Activated naive CD4-positive, alpha-beta T cell treated with anti-CD3 and anti-CD28 coated beads for 36 hours (primary cell): ENCODE measurements around the gene NDC1. TPM values are rescaled to one million over a fixed set of nuclear protein-coding genes. Genes with fewer than 3 reads are reported as not detected.

Experiments
- CTCF ChIA-PET: fragments of 350-600 bp; sonication (Branson Sonifier 250); formaldehyde crosslinking; loops from one replicate; lab custom pipeline; 2021; ENCODE audit warnings: antibody characterized with exemption; lab: Charles Lee
- DNase-seq: peaks from one replicate; pipeline ENCODE4 v3.0.0-alpha.2; 2020
- H3K27ac Mint-ChIP-seq: one replicate; pipeline ENCODE4 v1.8.0; 2021; ENCODE audit warnings: mild to moderate bottlenecking, mixed read lengths
- H3K27me3 Mint-ChIP-seq: one replicate; pipeline ENCODE4 v1.8.0; 2021; ENCODE audit warnings: low read depth, mixed read lengths
- H3K36me3 Mint-ChIP-seq: one replicate; pipeline ENCODE4 v1.8.0; 2021; ENCODE audit warnings: low read depth, mixed read lengths
- H3K4me1 Mint-ChIP-seq: one replicate; pipeline ENCODE4 v1.8.0; 2021; ENCODE audit warnings: low read depth, mixed read lengths
- H3K4me3 Mint-ChIP-seq: one replicate; pipeline ENCODE4 v1.8.0; 2021; ENCODE audit warnings: mild to moderate bottlenecking, moderate library complexity, mixed read lengths
- H3K9me3 Mint-ChIP-seq: one replicate; pipeline ENCODE4 v1.8.0; 2021; ENCODE audit warnings: mixed read lengths
- intact Hi-C: fragments of 100-400 bp; cut with micrococcal nuclease; formaldehyde crosslinking; loops from one replicate; pipeline ENCODE4 v1.15.1; 2023
- total RNA-seq, 2 experiments: library from RNA; stranded (reverse); gene quantifications; one replicate each; pipeline ENCODE4 v1.2.3, GENCODE V29; 2021

NDC1 gene
- total RNA-seq, 2 experiments from 2014 or later, result 25.9 to 27.9 TPM

DNA sequence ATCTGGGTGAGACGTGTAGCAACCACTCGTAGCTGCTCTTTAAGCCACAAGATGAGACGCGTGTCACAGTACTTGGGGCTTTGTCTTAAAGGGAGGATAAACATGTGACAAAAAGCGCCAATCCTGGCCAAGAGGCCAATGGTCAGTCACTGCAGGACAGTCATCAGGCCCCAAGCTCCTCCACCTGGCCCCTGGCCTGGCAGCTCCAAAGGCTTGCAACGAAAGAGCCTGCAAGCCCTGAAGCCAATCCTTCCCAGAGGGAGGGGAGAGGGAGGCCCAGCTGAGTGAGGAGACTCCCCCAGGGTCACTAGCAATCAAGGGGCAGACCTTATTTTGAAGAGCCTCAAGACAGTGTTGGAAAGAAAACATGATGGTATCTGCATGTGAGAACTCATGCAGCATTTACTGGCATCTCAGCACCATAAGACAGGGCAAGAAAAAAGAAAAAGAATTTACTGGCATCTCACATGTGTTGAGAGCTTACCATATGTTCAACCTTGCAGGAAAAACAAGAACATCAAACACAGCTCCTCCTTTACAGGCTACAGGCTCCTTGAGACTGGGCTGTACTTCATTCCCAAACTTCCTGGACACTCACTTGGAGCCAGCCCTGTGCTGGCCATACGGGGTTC is 110.5 kb downstream of the NDC1 start:
- no peak for DNase-seq
- CTCF ChIA-PET, result no interaction called here
- Mint-ChIP-seq H3K27me3 (no peaks in the 10 kb centered on the region), H3K27ac (no peak overlapping the region), H3K4me3 (no peak overlapping the region), H3K36me3 (no peaks in the 10 kb centered on the region), H3K4me1 (no peaks in the 10 kb centered on the region), H3K9me3 (no peaks in the 10 kb centered on the region)
- intact Hi-C loops, result no loop called here

DNA sequence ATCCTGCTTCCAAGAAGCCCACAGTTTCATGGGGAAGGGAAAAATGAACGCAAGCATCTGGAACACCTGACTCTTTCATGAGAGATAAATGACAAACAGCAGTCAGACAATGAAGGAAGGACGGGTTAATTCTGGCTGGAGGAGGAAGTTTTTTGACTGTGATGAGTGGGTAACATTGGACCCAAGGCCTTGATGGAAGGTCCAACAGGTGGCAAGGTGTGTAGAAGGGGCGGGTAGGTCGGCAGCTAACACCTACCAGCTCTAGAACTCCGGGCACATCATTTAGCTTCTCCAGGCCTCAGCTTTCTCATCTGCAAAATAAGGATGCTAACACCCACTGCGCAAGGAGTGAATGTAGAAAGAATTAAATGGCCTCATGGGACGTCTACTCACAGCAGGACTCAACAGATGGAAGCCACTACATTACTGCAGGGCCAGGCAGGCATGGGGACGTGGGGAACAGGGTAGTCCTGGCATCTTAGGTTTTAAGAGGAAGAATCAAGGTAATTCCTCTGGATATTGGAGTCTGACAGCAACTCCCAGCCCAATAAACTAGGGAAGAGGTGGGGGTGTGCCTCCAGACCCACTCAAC is 112.0 kb downstream of the NDC1 start:
- intact Hi-C loops, result no loop called here
- CTCF ChIA-PET, result interaction anchor here (1.8 kb wide), 1 partner anchor 240 kb away, joined by 5 read pairs; no protein-coding TSS in a partner anchor
- Mint-ChIP-seq H3K27me3 (no peaks in the 10 kb centered on the region), H3K4me1 (no peaks in the 10 kb centered on the region), H3K27ac (no peak overlapping the region), H3K36me3 (no peaks in the 10 kb centered on the region), H3K9me3 (no peaks in the 10 kb centered on the region), H3K4me3 (no peak overlapping the region)
- DNase-seq, result no peak

DNA sequence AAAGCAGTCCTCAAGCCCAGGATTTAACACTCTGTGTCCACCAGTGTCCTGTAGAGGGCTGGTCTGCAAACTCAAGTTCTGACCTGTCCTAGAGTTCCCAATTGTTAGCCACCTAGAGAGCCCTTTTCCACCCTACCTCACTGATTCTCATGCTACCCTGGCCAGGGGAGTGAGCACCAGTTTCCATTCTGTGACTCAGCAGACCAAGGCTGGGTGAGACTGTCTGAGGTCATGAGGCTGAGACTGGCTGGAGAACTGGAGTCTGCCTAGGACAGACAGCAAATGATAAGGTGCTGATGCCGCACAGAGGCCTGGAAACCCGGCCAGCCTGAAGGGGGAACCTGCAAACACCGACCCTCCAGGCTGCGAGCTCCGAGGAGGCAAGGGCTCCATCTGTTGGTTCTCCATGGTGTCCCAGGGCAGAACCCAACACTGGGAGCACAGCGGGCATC is 112.8 kb downstream of the NDC1 start:
- no peaks in the 10 kb centered on the region for H3K36me3 Mint-ChIP-seq
- DNase-seq, result no peak
- CTCF ChIA-PET, result interaction anchor here (1.1 to 1.8 kb wide), 2 partner anchors 29 to 239 kb away, joined by 4 to 5 read pairs; no protein-coding TSS in a partner anchor
- no peak overlapping the region for H3K27ac Mint-ChIP-seq
- H3K27me3 Mint-ChIP-seq, result peaks cover 2% of the 10 kb centered on the region
- H3K4me3 Mint-ChIP-seq, result no peak overlapping the region
- no peaks in the 10 kb centered on the region for H3K9me3 Mint-ChIP-seq
- intact Hi-C loops, result no loop called here
- no peaks in the 10 kb centered on the region for H3K4me1 Mint-ChIP-seq

DNA sequence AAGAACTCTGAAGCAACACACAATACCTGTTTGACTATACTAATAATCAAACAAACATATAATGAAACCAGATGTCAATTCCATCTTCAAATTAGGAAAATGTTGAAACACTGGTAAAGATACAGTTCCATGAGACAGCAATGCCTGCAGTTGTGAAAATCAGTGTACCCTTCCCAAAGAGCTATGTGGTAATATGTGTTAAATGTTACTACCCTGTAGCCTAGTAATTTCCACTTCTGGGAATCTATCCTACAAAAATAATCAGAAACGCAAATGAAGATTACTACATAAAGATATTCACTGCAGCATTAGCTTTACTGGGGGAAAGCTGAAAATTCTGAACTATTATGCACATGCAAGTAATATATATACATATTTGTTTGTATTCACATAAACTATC is 116.1 kb downstream of the NDC1 start:
- Mint-ChIP-seq H3K36me3 (no peaks in the 10 kb centered on the region), H3K27ac (no peak overlapping the region), H3K4me3 (no peak overlapping the region), H3K4me1 (no peaks in the 10 kb centered on the region), H3K9me3 (no peaks in the 10 kb centered on the region), H3K27me3 (peaks cover 3% of the 10 kb centered on the region)
- intact Hi-C loops, result no loop called here
- DNase-seq, result no peak
- CTCF ChIA-PET, result no interaction called here

DNA sequence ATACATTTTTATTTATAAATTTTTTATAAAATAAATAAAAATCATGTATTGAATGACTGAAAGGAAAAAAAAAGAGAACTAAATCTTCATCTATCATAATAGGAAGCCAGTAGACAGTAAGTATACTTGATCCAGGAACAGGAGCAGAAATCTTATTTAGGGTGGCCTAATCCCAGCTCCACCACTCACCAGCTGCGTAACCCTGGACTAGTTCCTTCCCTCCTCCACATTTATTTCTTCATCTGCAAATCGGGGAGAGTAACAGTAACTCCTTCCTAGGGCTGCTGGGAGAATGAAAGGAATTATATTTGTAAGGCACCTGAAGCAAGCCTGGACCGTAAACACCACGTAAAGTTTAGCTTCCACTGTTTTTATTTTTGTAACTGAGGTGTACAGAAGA is 117.0 kb downstream of the NDC1 start:
- Mint-ChIP-seq H3K4me3 (no peak overlapping the region), H3K27ac (no peak overlapping the region), H3K36me3 (no peaks in the 10 kb centered on the region), H3K27me3 (peaks cover 3% of the 10 kb centered on the region), H3K4me1 (no peaks in the 10 kb centered on the region), H3K9me3 (no peaks in the 10 kb centered on the region)
- intact Hi-C loops, result no loop called here
- no peak for DNase-seq
- CTCF ChIA-PET, result no interaction called here

DNA sequence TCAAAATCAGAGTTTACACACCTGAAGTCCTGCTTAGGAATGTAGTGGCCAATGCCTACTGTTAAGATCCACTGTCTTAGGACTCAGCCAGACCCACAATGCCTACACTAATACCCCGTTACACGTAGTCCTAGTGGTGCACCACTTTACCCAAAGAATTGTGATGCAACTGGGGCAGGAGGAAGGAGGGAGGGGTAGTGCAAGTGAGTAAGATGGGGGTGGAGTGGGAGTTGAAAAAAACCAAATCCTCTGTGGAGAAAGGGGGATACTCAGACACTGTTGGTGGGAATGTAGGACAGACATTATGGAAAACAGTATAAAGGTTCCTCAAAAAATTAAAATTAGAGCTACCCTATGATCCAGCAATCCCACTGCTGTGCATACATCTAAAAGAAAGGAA is 118.6 kb downstream of the NDC1 start:
- no peak overlapping the region for H3K4me3 Mint-ChIP-seq
- DNase-seq, result no peak
- no peak overlapping the region for H3K27ac Mint-ChIP-seq
- CTCF ChIA-PET, result no interaction called here
- H3K9me3 Mint-ChIP-seq, result no peaks in the 10 kb centered on the region
- no peaks in the 10 kb centered on the region for H3K4me1 Mint-ChIP-seq
- H3K36me3 Mint-ChIP-seq, result no peaks in the 10 kb centered on the region
- intact Hi-C loops, result no loop called here
- H3K27me3 Mint-ChIP-seq, result peaks cover 3% of the 10 kb centered on the region

DNA sequence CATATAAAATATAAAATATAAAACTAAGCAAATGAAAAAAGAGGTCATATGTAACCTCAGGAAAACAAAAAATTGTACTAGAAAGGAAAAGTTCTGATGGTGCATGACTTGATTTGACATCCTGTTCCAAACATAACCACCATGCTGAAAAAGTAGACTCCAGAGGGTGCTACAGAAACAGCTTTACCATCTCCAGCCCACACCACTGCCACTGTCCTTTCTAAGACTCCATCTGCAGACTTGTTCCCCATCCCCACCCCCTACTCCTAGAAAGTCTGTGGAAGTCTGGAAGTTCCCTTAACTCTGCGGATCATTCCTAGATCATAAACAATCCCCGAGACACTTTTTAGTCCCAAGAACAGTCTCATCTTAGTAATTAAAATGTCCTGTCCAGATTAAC is 119.7 kb downstream of the NDC1 start:
- no peak for DNase-seq
- intact Hi-C loops, result no loop called here
- Mint-ChIP-seq H3K27me3 (peaks cover 3% of the 10 kb centered on the region), H3K36me3 (no peaks in the 10 kb centered on the region), H3K9me3 (no peaks in the 10 kb centered on the region), H3K4me3 (no peak overlapping the region), H3K4me1 (no peaks in the 10 kb centered on the region), H3K27ac (no peak overlapping the region)
- CTCF ChIA-PET, result no interaction called here

DNA sequence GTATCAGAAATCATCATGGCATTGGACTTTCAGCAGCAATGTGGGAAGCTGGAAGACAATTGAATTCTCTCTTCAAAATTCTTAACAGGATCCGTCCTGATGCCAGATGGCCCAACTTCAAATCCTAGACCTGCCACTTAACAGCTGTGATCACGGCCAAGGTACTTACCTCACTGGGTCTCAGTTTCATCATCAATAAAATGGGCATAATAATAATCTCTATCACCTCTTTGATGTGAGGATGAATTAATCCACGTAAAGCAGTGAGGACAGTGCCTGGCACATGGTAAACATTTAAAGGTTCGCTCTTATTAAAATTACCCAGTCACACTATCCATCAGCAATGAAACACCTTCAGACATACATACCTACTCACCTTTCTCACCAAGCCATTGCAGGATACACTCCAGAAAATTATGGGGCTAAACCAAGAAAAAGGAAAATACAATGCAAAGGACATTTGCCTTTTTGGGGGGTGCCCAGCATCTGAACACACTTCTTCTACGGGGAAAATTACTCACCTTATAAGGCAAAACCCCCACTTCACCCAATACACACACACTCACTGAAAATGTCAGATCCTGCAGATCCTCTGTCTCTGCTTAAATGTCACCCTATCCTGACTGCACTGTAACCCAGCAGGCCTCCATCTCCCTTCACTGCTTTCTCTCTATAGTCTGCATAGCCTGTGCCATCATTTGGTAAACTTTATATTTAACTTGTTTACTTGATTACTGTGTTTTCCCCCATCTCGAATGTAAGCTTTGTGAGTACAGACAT is 120.9 kb downstream of the NDC1 start:
- intact Hi-C loops, result no loop called here
- CTCF ChIA-PET, result interaction anchor here (0.5 to 1.7 kb wide), 2 partner anchors 37 to 876 kb away, joined by 3 to 4 read pairs; no protein-coding TSS in a partner anchor
- Mint-ChIP-seq H3K9me3 (no peaks in the 10 kb centered on the region), H3K4me1 (no peaks in the 10 kb centered on the region), H3K4me3 (no peak overlapping the region), H3K36me3 (no peaks in the 10 kb centered on the region), H3K27me3 (peaks cover 3% of the 10 kb centered on the region), H3K27ac (no peak overlapping the region)
- DNase-seq, result no peak

DNA sequence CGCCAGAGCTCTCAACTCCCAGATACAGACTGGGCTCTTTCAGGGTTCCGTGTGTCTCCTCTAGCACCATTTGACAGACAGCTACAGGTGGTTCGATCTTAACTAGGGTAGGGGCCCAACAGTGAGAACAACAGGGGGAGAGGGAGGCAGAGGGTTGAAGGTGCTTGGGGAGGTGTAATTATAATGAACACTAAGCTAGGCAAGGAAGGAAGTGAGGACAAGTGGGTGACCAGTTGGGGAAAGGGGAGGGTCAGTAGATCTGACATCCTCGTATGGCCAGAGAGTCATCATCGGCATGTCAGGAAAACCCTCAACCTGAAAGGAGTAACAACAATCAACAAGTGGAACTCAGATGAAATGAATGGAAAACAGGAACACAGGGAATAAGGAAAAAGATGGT is 121.9 kb downstream of the NDC1 start:
- intact Hi-C loops, result no loop called here
- CTCF ChIA-PET, result interaction anchor here (1.7 kb wide), 1 partner anchor 38 kb away, joined by 4 read pairs; no protein-coding TSS in a partner anchor
- H3K4me3 Mint-ChIP-seq, result no peak overlapping the region
- no peaks in the 10 kb centered on the region for H3K9me3 Mint-ChIP-seq
- no peaks in the 10 kb centered on the region for H3K36me3 Mint-ChIP-seq
- no peaks in the 10 kb centered on the region for H3K4me1 Mint-ChIP-seq
- DNase-seq, result no peak
- H3K27me3 Mint-ChIP-seq, result peaks cover 3% of the 10 kb centered on the region
- no peak overlapping the region for H3K27ac Mint-ChIP-seq

DNA sequence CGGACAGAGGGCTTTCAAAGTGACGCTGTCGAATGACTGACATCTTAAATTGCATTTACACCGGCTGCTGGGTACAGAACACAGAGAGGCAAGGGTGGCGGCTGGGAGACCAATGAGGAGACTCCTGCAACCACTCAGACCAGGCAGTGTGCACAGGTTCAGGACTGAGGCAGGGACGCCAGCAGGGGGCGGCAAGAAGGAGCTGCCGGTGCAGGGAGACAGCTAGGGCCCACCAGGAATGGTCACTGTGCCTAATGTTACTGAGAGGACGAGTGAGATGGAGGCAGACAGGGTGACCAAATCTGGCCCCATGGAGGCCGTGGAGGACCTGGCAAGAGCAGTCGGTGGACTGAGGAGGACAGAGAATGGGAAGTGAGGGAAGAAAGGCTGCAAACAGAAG is 122.6 kb downstream of the NDC1 start:
- no peaks in the 10 kb centered on the region for H3K9me3 Mint-ChIP-seq
- intact Hi-C loops, result no loop called here
- CTCF ChIA-PET, result interaction anchor here (1.7 kb wide), 1 partner anchor 38 kb away, joined by 4 read pairs; no protein-coding TSS in a partner anchor
- H3K4me1 Mint-ChIP-seq, result no peaks in the 10 kb centered on the region
- H3K27me3 Mint-ChIP-seq, result peaks cover 3% of the 10 kb centered on the region
- no peaks in the 10 kb centered on the region for H3K36me3 Mint-ChIP-seq
- peak; percentile 22 for DNase-seq
- H3K27ac Mint-ChIP-seq, result no peak overlapping the region
- no peak overlapping the region for H3K4me3 Mint-ChIP-seq
